NCI-H510A (cell line): ENCODE measurements around the gene GOLGA6L2.
"Not testable (repeated sequence)": the region's sequence is repeated elsewhere in the genome, so short reads cannot be mapped to it uniquely, and the experiment has no call there.

Source experiments
- DNase-seq: peaks from one replicate; lab custom pipeline; 2025; lab: John Stamatoyannopoulos, UW

The GOLGA6L2 gene

GRCh38 chr15:23425327-23425726 is 21.7 kb downstream of the GOLGA6L2 start:
- DNase-seq, result not testable (repeated sequence)

GRCh38 chr15:23424111-23424904 is 22.7 kb downstream of the GOLGA6L2 start:
- no peak for DNase-seq

DNA sequence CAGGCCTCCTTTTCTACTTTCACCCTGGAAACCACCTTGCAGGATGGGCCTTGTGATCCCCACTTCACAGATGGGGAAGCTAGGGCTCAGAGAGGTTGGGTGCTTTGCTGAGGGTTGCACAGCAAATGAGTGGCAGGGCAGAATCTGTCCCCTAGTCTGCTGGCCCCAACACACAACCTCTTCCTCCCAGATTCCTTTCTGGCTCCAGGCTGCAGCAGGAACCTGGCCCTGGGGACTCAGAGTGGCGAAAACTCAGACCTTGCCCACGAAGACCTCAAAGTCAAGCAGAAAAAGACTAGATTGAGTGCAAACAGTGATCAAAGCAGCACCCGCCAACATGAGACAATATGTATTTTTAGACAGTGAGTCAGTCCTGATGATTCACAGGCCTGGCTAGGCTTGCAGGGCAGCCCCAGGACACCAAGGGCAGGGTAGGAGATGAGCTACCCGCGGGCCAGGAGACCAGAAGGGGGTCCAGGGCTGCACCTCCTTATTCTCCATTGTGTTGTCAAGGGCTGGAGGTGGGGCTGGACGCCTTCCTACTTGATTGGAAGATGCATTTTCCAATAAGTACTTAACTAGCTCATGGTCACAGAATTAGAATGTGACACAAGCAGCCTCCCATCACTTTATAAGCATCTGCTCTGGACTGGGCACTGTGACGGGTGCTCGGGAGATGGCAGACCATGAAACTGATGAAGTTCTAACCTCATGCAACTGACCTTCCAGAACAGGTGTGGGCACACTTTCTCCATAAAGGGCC is 23.9 kb downstream of the GOLGA6L2 start:
- DNase-seq, result no peak

GRCh38 chr15:23422099-23422945 is 24.7 kb downstream of the GOLGA6L2 start:
- no peak for DNase-seq

DNA sequence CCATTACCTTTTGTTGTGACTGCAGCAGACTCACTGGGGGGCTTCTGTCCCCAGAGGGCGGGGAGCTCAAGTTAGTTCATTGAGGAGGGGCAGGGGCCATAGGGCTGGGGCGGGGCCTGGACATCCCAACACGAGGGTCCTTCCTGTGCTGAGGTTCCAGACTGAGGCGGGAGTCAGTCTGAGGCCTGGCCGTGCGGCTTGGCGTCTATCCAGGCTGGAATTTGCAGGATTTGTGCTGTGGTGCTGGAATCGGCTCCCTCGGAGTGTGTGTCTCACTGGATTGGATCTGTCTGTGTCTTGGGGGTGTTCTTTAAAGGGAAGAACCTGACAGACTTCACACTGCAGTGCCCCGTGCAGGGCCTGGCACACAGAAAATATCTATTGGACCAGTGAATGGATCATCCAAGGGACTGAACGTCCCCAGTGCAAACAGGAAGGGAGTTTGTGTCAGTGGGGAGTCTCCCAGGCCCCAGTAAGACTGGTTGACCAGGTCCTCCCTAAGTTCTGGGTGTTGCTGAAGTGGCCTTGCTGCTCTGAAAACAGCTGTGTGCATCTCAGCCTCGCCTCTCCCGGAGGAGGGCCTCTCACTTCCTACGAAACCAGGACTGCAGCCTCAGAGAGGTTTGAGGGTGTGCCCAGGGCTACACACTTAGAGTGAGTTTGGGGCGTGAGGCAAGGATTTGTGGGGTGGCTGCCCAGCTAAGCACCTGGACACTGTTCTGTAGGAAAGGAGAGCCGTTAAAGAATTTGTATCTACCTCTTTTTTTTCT is 26.1 kb downstream of the GOLGA6L2 start:
- no peak for DNase-seq

DNA sequence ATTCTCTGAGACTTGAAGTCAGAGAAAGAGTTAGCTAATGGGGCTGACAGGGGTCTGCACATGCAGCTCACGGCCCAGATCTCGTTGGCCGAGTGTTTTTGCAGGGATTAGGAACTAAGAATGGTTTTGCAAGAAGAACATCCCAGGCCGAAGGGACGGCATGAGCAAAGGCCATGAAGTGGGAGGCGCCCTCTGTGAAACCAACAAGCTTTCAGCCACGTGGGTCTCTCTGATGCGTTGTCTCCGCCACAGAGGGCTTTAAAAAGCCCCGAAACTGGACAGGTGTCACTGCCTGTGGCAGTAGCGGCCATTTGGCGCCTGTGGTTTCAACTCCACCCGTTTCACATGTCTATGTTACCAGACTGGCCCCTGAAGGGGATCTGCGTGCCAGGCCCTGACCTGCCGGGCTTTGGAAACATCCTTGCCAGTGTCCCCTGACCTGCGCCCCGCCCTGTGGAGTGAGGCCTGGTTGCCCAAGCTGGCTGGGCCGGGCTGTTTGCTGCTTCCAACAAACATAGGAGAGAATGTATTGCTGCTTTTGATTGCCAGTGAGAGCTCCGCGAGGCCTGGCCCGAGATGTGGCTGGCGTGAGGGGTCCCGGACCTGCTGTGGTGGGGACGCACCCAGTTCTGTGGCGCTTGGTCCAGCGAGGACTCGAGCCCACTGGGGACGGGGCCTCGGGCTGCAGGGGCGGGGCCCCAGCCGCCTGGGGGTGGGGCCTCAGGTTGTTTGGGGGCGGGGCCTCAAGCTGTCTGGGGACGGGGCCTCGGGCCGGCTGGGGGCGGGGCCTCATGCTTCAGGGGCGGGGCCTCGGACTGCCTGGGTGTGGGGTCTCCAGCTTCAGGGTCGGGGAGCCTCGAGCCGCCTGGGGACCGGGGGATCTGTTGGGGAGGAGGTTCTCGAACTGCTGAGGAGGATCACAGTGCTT is 30.4 kb downstream of the GOLGA6L2 start:
- no peak for DNase-seq

- DNase-seq, result not testable (repeated sequence)
These were observed 31.2 kb downstream of the GOLGA6L2 start for GRCh38 chr15:23415866-23416265.

GRCh38 chr15:23415321-23415865 is 31.6 kb downstream of the GOLGA6L2 start:
- no peak for DNase-seq

GRCh38 chr15:23412881-23413600 is 34.0 kb downstream of the GOLGA6L2 start:
- not testable (repeated sequence) for DNase-seq

DNA sequence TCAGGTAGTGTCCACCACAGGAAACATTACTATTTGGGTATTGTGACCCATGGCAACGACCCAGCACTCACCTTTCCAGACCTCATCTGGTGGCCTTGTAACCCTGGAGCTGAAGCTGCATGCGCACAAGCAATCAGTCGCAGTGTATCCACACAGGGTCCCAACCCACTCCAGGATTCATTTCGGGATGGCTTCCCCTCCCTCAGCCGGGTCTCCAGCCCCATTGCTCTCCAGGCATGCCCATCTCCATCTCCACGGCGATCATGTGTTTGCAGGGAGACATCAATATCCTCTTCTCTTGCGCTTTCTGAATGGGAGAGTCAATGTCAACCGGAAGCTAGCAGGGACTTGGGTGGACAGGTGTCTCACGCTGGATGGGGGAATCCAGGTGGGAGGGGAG is 35.2 kb downstream of the GOLGA6L2 start:
- DNase-seq, result no peak

DNA sequence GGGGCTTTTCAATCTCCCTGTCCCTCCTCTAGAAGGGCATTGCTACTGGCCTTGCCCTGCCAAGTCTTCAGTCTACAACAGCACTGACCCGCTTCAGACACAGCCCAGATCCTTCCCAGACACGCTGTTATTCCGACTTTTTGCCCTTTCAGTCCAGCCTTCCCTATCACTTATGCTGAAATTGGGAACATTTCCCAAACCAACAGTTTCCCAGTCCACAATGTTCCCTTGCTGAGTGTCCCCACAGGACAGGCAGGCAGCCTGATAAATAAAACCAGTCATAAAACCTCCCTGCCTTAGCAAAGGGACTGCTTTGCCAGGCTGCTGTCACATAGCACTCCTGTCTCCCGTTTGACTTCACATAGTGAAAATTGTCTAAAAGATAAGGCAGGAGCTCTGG is 43.5 kb downstream of the GOLGA6L2 start:
- DNase-seq, result no peak

- no peak for DNase-seq
These were observed 44.5 kb downstream of the GOLGA6L2 start for GRCh38 chr15:23402544-23402943.

GRCh38 chr15:23402140-23402539 is 44.9 kb downstream of the GOLGA6L2 start:
- no peak for DNase-seq

- no peak for DNase-seq
These were observed 45.4 kb downstream of the GOLGA6L2 start for GRCh38 chr15:23401627-23402026.

DNA sequence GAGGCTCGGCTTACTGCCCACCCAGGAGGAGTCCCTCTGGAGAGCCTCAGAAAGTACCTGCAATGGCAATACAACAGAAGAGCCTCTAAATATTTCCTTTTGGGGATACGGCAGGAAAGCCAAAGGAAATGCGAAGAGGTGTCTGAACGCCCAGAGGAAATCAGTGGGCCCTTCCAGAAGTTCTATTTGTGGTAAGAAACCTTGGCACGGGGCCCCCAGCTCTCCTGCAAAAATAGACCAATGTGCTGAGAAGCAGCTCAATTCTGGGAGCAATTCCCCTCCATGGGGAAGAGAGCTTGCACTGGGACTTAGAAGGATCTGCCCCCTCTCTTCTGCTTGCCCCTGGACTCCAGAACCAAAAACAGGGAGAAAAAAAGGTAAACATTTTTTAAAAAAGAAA is 47.8 kb downstream of the GOLGA6L2 start:
- not testable (repeated sequence) for DNase-seq

DNA sequence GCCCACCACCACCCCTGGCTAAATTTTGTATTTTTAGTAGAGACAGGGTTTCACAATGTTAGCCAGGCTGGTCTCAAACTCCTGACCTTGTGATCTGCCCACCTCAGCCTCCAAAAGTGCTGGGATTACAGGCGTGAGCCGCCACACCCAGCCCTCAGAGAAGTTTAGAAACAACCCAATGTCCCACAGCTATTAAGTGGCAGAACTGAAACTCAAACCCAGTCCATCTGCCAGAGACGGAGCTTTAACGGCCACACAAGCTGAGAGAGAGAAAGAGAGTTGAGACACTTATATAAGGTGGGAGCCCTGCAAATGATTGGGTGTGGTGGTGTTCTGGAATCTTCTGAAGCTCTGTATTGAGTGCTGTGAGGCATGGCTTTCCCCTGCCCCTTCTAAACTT is 48.7 kb downstream of the GOLGA6L2 start:
- not testable (repeated sequence) for DNase-seq

- no peak for DNase-seq
These were observed 49.3 kb downstream of the GOLGA6L2 start for GRCh38 chr15:23397779-23398178.

- no peak for DNase-seq
These were observed 51.2 kb downstream of the GOLGA6L2 start for GRCh38 chr15:23395832-23396231.

DNA sequence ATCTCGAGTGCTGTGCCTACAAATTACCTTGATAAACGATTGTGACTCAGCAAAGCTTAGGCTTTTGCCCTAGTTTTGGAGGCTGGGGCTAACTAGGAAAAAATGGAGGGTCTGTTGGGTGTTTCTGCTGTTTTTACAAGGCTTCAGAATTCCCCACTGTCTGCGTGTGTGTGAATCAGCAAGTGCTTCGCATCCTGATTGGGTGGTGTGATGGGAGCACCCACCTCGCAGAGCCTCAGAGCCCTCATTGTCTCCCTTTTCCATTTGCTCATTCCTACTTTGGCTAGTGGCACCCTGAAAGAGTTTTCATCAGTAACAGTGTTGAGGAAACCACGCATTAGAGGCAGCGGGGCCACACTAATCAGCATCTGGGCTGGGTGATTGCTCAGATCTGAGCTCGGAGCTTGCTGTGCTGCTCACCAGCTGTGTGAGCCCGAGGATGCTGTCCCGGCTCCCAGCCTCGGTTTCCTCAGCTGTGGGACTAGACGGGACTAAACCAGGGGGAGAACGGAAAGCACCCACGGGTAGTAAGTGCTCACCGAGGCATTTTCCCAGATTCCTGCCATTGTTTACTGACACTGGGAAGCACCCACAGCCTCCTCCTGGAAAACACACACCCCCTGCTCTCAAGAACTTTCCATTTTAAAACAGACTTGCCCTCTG is 51.9 kb downstream of the GOLGA6L2 start:
- no peak for DNase-seq
